Forelimb muscle (tissue), 1 donor: ENCODE data around the gene ADCY7. TPM values are rescaled to one million over a fixed set of nuclear protein-coding genes. Genes with fewer than 3 reads are reported as not detected.

Experiments
- DNase-seq: peaks from one replicate; pipeline ENCODE4 v3.0.0-alpha.2; 2013; ENCODE audit warnings: low read depth
- polyA plus RNA-seq: library from polyadenylated mRNA; unstranded; fragments of 120-200 nt; gene quantifications from one replicate; pipeline ENCODE4 v1.2.1, GENCODE V29; 2013; ENCODE audit not compliant: insufficient read length

Gene ADCY7
- polyA plus RNA-seq, 1 donor, result 6.7 TPM

DNA sequence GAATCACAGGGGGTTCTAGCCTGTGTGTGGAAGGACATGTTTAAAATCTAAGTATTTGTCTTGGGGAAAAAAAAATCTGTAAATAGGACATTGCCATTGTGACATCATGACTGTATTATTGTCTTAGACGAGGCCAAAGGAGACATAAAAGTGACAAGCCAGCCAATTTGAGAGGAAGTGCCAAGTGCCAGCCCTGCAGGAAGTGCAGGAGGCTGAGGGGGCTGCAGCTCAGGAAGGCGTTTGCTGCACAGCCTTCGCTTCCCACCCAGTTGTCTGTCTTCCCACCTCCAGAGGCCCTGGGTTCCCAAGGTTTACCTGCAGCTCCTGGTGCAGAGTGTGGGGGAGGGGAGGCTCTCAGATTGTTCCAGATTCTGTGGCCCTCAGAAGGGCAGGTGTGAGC, 1.3 kb downstream of the ADCY7 start:
- DNase-seq, result no peak

DNA sequence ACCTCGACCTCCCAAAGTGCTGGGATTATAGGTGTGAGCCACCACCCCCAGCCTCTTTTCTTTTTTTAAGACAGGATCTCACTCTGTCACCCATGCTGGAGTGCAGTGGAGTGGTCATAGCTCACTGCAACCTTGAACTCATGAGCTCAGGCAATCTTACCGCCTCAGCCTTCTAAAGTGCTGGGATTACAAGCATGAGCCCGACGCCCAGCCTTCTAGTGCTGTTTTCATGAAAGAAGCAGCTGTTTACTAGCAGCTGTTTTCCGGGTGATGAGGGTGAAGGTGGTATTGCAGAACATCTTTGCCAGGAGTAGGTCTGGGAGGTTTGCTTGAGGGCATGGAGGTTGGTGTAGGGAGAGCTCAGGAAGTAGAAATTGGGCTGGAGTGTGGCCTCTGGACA, 2.0 kb downstream of the ADCY7 start:
- DNase-seq, result no peak

DNA sequence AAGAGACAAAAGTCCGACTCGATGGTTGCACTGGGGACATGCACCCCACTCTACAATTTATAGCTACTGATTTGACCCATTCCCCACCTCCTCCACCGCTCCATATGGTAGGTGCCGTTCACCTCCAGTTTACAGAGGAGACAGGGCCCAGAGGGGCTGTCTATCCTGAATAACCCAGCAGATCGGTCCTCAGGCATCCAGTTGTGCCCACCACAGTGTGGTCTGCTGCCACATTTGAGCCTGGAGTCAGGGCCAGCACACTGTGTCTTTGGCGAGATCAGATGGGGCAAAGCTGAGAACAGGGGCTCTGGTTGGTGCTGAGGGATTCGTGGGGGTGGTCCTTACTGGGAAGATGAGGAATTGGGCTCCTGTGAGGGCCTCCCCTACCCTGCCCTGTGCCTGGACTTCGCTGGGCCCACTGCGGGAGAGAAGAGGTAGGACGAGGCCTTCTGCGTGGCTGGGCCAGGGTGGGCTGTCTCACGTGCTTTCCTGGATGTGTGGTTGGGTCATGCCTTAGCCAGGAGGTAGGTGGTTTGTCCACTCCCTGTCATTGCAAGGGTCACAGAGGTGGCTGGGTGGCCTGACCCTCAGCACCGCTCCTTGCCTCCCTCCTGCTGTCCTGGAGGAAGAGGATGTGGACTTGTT, 2.8 kb downstream of the ADCY7 start:
- DNase-seq, result no peak

DNA sequence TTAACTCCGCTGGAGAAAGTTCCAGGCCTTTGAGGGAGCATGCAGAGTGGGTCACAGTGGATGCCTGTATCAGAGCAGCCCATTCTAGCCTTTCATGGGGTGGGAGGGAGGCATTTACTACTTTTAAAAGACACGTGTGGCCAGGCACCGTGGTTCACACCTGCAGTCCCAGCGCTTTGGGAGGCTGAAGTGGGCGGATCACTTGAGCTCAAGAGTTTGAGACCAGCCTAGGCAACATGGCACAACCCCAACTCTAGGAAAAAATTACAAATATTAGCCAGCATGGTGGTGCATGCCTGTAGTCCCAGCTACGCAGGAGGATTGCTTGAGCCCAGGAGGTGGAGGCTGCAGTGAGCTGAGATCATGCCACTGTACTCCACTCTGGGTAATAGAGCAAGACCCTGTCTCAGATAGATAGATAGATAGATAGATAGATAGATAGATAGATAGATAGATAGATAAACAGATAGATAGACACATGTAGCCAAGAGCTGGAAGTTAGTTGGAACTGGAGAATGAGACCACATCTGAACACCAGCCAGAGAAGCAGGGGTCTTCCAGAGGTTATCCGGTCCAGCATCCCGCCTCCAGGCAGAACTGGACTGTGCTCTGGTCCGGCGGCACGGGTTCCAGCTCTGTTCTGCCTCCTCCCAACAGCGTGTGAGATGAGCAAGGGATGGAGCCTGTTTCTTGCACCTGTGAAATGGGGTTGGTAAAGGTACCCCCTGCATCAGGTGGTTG, 3.6 kb downstream of the ADCY7 start:
- no peak for DNase-seq

DNA sequence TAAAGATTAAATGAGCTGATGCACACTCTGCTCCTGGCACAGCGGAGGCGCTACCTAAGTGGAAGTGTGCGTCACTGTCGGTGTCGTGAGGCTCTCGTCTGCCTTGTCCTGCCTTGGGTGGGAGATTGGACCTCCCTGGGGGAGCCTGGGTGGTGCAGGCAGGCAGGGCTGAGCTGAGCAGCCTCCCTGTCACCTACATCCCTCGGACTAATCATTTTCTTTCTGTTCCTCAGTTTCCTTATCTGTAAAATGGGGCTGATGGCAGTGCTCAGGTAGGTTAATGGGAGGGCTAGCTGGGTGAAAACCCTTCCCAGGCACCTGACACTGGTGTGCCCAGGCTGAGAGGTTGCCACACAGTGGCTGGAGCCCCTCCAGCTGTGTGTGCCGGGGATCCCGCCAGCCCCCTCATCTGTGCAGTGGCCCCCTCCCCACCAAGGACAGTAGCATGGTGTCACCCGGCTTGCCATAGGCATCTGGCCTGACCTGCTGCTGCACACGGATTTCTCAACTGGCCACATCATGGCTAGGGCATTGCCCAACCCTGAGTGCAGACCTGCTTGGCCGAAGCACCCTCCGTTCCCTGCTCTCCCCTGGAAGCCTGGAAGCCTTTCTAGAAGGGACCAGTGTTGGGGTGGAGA, 4.3 kb downstream of the ADCY7 start:
- no peak for DNase-seq

DNA sequence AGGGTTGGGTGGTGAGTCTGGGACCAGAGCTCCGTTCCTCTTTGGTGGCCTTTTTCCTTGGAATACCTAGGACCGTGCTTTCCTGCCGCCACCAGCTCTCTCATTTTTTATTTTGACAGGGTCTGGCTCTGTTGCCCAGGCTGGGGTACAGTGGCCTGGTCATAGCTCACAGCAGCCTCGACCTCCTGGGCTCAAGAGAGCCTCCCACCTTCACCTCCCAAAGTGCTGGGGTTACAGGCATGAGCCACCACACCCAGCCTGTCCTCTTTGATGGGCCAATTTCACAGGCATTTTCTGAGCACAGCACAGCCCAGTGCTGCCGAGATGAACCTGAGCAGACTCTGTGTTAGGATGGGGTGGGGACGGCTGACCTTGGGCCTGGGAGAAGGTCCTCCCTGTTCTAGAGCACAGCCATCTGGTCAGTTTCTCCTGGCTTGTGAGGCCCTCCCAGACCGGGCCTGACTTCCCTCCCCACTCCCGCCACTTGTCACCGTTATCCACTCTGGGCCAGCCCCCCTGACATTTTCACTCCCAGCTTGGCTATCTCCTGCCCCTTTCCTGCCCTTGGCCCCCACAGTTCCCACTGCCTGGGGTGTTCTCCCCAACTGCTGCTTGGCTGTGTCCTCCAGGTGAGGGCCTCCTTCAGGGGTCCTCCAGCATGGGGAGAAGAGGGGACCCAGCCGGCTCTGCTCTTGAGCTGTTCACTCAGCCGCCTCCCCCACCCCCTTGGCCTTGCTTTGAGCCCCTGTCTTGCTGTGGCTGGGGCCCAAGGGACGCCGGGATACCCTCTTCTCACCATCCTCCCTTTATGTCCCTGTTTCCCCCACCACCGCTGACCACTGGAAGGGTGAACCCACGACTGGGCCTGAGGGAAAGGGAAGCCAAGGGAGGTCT, 5.0 kb downstream of the ADCY7 start:
- DNase-seq, result no peak

DNA sequence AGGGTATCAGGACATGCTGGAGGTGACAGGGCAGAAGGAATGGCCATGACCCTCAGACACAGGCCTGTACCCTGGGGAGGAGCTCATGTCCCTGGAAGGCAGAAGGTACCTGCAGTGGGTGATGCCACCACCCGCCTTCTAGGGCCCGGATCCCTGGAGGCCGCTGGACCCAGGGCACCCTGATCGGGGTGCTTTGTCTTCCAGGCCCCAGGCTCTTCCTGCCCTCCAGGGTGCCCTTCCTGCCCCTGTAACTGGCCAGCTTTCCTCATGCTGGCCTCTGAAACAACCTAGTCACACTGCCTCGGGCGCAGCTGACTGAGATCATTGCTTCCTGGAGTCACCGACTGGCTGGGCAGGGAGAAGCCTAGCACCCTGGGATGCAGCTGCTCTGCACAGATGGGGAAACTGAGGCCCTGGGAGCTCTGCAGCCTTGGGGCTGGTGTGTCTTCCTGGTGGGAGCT, 5.8 kb downstream of the ADCY7 start:
- DNase-seq, result no peak

DNA sequence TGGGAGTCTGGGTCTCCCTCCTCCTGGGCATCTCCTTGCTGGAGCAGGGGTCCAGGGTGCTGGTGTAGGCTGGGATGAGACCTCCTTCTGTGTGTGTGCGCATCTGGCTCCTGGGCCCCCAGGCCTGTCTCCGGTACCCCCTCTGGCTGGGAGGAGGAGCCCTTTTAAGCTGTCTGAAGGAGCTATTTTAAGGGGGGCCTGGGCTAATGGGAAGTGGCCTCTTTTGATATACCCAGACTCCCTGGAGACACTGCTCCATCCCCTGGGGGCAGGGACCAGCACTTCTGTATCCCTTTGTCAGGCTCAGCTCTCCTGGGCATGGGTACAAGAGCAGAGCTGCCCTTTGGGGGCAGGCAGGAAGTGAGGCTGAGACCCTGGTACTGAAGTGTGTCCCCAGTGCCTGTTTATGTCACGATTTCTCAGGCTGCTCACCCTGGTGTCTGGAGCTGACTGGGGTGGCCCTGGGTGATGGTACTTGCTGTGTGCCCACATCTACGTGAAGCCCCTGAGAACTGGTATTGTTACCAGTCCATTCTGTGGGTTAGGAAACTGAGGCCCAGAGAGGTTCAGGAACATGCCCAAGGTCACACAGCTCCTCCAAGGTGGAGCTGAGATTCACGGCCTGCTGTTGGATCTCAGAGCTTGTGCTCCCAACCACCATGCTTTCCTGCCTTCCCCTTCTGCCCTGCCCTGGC, 6.5 kb downstream of the ADCY7 start:
- no peak for DNase-seq

DNA sequence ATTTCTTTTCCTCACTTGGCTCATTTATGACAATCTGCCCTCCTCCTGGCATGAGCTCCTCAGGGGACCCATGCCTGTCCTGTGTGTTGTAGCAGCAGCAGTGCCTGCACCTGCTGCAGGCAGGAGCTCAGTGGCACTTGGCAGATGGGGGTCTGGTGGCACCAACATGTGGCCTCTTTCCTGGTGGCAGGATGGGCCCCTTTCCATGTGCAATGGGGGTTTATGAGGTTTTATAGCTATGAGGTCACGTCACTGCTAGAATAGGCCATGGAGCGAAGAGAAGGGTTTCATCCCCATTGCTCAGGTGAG, 7.0 kb downstream of the ADCY7 start:
- no peak for DNase-seq

DNA sequence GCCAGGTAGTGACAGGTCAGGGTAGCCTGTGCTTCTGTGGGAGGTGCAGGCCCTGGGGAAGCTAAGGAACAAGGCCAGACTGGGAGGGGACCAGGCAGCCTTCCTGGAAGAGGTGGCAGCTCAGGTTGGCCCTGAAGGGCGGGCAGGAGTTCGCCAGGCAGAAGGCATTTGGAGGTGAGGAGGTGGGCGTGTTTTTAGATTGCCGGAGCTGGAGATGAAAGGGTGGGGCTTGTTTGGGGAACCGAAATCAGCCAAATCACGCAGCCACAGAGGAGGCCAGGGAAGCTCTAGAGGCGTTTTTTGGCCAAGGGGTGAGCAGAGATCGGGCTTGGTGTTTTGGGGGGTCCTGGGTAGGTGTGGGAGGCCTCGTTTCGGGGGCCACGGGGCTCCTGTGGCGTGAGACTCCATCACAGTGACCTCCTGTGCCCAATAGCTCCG, 7.6 kb downstream of the ADCY7 start:
- no peak for DNase-seq

DNA sequence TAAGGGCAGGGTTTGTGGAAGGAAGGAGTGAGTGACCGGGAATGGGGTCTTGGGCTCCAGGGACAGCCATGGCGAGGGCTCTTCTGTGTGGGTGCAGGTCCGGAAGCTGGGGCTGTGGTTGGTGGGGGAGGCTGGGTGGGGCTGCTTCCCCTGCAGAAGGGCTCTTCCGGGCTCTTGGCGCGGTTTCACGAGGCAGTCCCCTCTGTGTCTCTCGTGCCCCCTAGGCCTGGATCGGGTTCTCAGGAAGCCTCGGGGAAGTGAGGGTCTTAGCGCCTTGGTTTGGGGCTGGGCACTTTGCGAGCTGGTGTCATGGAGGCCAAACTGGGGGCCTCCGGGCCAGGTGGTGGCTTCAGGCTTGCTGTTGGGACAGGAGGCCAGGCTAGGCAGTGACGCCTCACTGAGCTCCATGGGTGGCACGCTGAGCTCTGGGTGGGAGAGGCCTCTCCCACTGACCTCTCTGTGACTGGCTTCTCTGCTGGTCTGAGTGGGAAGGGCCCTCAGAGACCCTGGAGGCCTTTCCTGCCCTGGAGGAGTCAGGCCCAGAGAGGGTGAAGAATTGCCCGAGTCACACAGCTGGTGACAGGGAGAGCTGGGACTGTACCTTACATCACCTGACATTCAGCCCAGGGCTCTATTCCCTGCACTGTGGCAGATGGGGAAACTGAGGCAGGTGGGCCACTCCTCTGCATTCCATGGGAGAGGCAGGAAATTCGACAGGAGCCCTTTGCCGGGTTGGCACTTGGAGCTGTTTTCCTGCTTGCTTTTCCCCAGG, 8.2 kb downstream of the ADCY7 start:
- no peak for DNase-seq

DNA sequence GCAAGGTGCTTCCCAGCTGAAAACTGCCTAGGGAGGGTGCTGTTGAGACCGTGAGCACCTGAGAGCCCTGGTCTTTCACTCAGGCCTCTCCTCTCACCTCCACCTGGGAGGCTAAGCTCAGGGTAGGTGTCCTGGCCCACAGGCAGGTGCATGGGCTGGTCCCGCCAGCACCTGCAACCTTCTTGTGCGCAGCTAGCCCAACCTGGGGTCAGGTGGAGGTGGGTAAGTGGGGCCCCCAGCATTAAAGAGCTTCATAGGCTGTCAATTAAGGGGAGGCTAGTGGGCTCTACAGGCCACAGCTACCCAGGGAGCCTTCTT, 8.7 kb downstream of the ADCY7 start:
- DNase-seq, result no peak

DNA sequence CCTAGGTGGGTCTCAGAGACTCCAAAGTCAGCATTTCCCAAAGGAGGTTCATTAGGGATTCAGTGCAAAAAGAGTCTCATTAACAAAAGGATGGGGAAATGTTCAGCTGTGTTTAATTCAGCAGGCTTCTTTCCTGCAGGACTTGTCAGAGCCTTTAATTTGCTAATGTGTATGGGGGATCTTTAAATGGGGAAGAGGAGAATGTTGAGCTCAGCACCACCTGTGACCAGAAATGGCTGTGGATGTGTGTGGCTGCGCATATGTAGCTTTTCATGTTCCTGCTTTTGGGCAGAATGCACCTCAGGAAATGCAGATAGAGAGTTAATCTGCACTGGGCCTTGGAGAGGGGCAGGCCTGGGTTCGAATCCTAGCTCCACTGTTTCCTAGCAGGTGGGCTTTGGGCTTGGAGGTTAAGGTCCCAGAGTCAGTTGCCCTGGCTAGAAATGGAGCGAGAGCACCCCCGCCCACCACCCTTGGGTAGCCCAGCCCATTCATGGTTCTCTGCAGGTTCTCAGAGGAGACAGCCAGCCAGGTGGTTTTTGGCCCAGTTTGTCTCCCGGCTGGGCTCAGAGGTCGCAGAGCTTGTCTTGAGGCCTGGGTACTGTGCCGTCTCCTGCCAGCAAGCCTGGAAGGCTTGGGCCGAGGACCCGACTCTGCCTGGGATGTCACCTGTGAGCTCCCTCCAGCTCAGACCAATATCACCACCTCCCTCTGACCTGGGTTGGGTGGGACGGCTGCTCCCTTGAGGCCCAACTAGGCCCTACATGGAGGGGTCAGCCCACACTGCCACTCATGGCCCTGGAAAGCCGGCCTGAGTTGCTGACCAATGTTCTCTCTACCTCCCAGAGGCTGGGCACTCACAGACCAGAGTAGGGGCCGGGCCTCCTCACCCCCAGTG, 9.3 kb downstream of the ADCY7 start:
- no peak for DNase-seq

DNA sequence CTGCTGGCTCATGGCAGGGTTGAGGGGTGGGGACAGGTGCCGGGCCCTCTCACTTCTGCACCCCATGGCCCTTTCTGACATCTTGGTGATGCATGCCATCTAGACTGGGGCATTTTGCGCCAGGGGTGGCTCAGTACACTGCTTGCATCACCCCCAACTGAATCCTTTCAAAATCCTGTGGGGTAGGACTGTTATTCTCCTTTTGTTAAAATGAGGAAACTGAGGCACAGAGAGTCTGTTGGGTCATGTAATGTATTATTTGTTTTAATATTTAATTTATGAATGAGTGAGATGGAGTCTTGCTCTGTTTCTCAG, 9.9 kb downstream of the ADCY7 start:
- DNase-seq, result no peak

DNA sequence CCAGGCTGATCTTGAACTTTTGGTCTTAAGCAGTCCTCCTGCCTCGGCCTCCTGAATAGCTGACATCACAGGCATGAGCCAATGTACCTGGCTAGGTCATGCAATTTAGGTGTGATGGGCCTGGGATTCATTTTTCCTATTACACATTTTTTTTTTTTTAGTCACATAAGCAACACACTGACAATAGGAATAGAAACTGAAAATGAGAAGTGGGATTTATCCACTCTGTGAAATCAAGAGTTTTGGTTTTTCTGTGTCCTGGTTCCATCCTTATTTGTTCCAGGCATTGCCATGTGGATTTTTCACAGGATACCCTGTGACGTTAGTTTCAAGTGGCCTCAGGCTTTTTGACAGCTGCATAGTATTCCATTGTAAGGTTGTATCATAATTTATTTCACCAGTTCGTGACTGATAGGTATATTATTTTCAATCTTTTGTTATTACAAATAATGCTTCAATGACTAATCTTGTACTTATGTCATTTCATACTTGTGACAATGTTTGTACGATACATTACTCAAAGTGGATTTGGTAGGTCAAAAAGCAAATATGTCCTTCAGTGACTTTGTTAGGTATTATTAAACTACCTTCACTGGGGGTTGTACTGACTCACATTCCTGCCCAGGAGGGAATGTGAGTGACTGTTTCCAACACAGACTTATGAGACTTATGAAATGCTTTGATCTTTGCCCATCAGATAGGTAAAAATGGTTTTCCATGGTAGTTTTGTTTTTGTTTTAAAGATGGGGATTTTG, 10.6 kb downstream of the ADCY7 start:
- DNase-seq, result no peak

DNA sequence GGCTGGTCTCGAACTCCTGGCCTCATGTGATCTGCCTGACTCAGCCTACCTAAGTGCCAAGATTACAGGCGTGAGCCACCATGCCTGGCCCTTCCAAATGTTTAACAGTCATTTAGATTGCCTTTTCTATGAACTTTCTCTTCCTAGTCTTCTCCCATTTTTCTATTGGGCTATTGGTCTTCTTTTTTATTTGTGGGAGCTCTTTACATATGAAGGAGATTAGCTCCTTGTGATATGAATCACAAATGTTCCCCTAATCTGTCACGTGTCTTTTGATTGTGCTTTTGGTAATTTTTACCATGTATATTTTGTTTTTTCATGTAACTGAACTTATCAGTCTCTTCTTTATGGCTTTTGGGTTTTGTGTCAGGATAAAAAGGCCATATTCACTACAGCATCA, 11.9 kb downstream of the ADCY7 start:
- no peak for DNase-seq

DNA sequence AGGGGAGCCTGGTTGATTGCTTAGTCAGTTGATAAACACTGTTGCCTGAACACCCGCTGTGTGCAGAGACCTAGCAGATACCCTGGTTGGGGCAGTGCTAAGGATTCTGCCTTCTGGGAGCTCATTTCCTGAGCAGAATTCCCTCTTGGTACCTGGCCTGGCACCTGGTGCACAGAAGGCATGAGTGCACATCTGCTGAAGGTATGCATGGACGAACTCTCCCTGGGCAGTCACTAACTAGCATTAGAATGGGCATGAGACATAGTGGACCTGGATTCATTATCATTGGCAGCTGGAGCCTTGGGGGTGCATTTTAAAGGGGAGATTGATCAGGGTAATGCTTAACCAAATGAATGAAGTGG, 13.1 kb downstream of the ADCY7 start:
- DNase-seq, result no peak

DNA sequence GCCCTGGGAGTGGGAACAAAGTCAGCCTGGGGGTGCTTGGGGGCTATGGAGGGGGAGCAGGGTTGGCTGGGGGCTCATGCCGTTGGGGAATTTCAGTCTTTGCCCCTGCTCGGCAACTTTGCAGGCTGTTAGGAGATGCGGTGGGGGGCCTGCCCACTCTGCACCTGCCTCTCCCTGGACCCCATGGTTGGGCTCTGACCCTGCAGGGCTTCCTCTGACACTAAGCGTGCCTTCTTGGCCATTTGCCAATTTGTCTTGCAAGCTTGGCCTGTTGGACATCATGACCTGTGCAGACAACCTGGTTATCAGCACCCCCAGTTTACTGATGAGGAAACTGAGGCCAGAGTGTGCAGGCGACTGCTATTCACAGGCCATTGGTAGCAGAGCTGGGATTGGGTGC, 14.6 kb downstream of the ADCY7 start:
- no peak for DNase-seq

DNA sequence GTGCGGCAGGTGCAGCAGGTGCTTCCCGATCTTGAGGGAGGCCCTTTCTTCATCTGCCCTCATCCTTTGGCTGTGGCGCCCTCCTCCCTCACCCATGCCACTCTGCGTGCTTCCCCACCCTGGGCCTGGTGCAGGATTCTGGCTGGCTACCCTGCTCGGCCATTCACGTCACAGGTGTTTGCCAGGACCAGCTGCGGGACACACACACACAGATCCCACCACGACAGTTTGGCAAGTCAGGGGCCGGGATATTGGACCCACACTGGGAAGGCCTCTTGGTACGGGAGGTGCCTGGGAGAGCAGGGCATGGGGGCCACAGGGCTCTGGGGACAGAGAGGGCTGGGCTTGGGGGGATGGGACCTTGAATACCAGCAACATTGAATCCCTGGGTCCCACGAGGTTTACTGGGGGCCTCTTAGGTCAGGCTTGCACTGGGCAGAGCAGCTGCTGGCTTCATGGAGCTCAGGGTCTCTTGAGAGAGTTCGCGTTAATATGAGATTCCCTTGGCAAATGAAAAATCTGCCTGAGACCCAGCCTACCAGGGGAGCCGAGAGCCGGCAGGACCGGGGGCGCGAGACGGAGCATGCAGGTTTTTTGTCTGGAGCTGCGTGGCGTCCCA, 15.1 kb downstream of the ADCY7 start:
- DNase-seq, result no peak
